PC-3 (cell line): ENCODE measurements around the gene C1orf159. TPM values are rescaled to one million over a fixed set of nuclear protein-coding genes. Genes with fewer than 3 reads are reported as not detected.

Source experiments
- ATAC-seq: fragments of 200-7000 bp; cut with Tn5 transposase; 2 replicates; pipeline ENCODE4 v1.9.1; 2020; ENCODE audit warnings: mild to moderate bottlenecking, moderate library complexity
- BruUV-seq: library from RNA; stranded (reverse); fragments of 400-500 nt; replicated peaks from 2 replicates; lab custom pipeline; 2021; lab: Mats Ljungman, UMichigan
- CTCF ChIA-PET: fragments of 300-600 bp; sonication (Branson Sonifier 250); formaldehyde crosslinking; loops from one replicate; lab custom pipeline; 2022; ENCODE audit warnings: antibody characterized with exemption; lab: Charles Lee
- POLR2A ChIA-PET: fragments of 300-600 bp; sonication (Branson Sonifier 250); formaldehyde crosslinking; loops from one replicate; lab custom pipeline; 2022; ENCODE audit warnings: antibody characterized with exemption; ENCODE audit not compliant: unreplicated experiment; lab: Charles Lee
- DNase-seq: peaks from one replicate; pipeline ENCODE4 v3.0.0-alpha.2; 2015
- H2AFZ ChIP-seq: fragments of 300-600 bp; sonication (generic); 2 replicates; pipeline ENCODE4 v1.6.0; 2016; ENCODE audit warnings: antibody characterized with exemption, low read length
- H3F3A ChIP-seq: fragments of 300-600 bp; sonication (generic); one replicate; pipeline ENCODE4 v1.6.0; 2017; ENCODE audit warnings: antibody characterized with exemption, low read length, control low read depth, mild to moderate bottlenecking; ENCODE audit not compliant: unreplicated experiment
- H3K27ac ChIP-seq: fragments of 300-600 bp; sonication (generic); 2 replicates; pipeline ENCODE4 v1.5.1; 2016; ENCODE audit warnings: mild to moderate bottlenecking, low read length
- H3K27me3 ChIP-seq: fragments of 300-600 bp; sonication (generic); 2 replicates; pipeline ENCODE4 v1.6.1; 2016; ENCODE audit warnings: low read length, mixed read lengths
- H3K36me3 ChIP-seq: fragments of 300-600 bp; sonication (generic); 2 replicates; pipeline ENCODE4 v1.6.1; 2016; ENCODE audit warnings: low read depth, mixed run types, low read length, mixed read lengths
- H3K4me1 ChIP-seq: fragments of 300-600 bp; sonication (generic); 2 replicates; pipeline ENCODE4 v1.5.1; 2016; ENCODE audit warnings: low read length; ENCODE audit not compliant: insufficient read depth
- H3K4me2 ChIP-seq: fragments of 300-600 bp; sonication (generic); 2 replicates; pipeline ENCODE4 v1.6.0; 2016; ENCODE audit warnings: low read length
- H3K4me3 ChIP-seq: fragments of 300-600 bp; sonication (generic); 2 replicates; pipeline ENCODE4 v1.5.1; 2016; ENCODE audit warnings: mild to moderate bottlenecking, low read length, mixed read lengths
- H3K79me2 ChIP-seq: fragments of 300-600 bp; sonication (generic); 2 replicates; pipeline ENCODE4 v1.6.1; 2017; ENCODE audit warnings: low read length, mixed read lengths
- H3K9ac ChIP-seq: fragments of 300-600 bp; sonication (generic); 2 replicates; pipeline ENCODE4 v1.6.0; 2016; ENCODE audit warnings: mild to moderate bottlenecking, low read length
- H3K9me2 ChIP-seq: fragments of 300-600 bp; sonication (generic); replicated peaks from 2 replicates; pipeline ENCODE4 v1.6.1; 2016; ENCODE audit warnings: mixed run types, low read length, mixed read lengths
- H3K9me3 ChIP-seq: fragments of 300-600 bp; sonication (generic); 2 replicates; pipeline ENCODE4 v1.6.1; 2016; ENCODE audit warnings: low read length, mixed read lengths
- H4K20me1 ChIP-seq: fragments of 300-600 bp; sonication (generic); 2 replicates; pipeline ENCODE4 v1.6.1; 2016; ENCODE audit warnings: low read length, mixed read lengths
- CTCF ChIP-seq: fragments of 300-600 bp; sonication (generic); conservative IDR thresholded peaks from 2 replicates; pipeline ENCODE4 v1.5.1; 2017; ENCODE audit warnings: antibody characterized with exemption, low read depth, mild to moderate bottlenecking, low read length
- EZH2 ChIP-seq: fragments of 300-600 bp; sonication (generic); IDR thresholded peaks from one replicate; pipeline ENCODE4 v1.6.1; 2017; ENCODE audit warnings: antibody characterized with exemption, mild to moderate bottlenecking, low read length; ENCODE audit not compliant: unreplicated experiment
- EZH2phosphoT487 ChIP-seq: fragments of 300-600 bp; sonication (generic); IDR thresholded peaks from 2 replicates; pipeline ENCODE4 v1.6.1; 2018; ENCODE audit warnings: mild to moderate bottlenecking, antibody characterized with exemption, low read length, borderline replicate concordance
- intact Hi-C: fragments of 100-400 bp; cut with micrococcal nuclease; formaldehyde crosslinking; loops from 2 replicates; pipeline ENCODE4 v1.9.0; 2023
- total RNA-seq: library from RNA; depleted of rRNA; stranded (reverse); fragments of >200 nt; gene quantifications from 2 replicates; pipeline ENCODE4 v1.2.3, GENCODE V29; 2014

C1orf159 gene
- total RNA-seq, 1 experiment from 2014 or later: 78.0 TPM

- Histone ChIP-seq H2AFZ (peak overlapping the region; percentile 58), H3F3A (no peaks in the 10 kb centered on the region), H3K4me2 (peak overlapping the region; percentile 100), H3K4me3 (peak overlapping the region; percentile 71), H3K4me1 (peaks cover 19% of the 10 kb centered on the region), H4K20me1 (no peaks in the 10 kb centered on the region), H3K9me3 (no peaks in the 10 kb centered on the region), H3K9ac (peak overlapping the region; percentile 92), H3K79me2 (peaks cover 4% of the 10 kb centered on the region), H3K27ac (peak overlapping the region; percentile 92), H3K27me3 (no peaks in the 10 kb centered on the region), H3K36me3 (no peaks in the 10 kb centered on the region), H3K9me2 (no peaks in the 10 kb centered on the region)
- intact Hi-C loops: no loop called here
- ChIA-PET CTCF (no interaction called here), POLR2A (interaction anchor here (0.6 to 1.1 kb wide), 3 partner anchors 50 to 124 kb away, joined by 3 to 13 read pairs (median 3); no protein-coding TSS in a partner anchor)
- DNase-seq: peak; percentile 65
- peak; percentile 39 for ATAC-seq
- BruUV-seq: no TSS peak
- TF ChIP-seq EZH2phosphoT487 (no peak), EZH2 (no peak), CTCF (no peak)
Measured at GRCh38 chr1:1157914-1158710, 42.2 kb upstream of the C1orf159 start.

GRCh38 chr1:1157426-1157913 lies 41.6 kb upstream of the C1orf159 start:
- Histone ChIP-seq H3K27ac (peak overlapping the region; percentile 92), H3K9me3 (no peaks in the 10 kb centered on the region), H2AFZ (peak overlapping the region; percentile 58), H4K20me1 (no peaks in the 10 kb centered on the region), H3K4me2 (peak overlapping the region; percentile 100), H3K79me2 (no peaks in the 10 kb centered on the region), H3K36me3 (no peaks in the 10 kb centered on the region), H3K4me3 (peak overlapping the region; percentile 71), H3K9me2 (no peaks in the 10 kb centered on the region), H3K27me3 (no peaks in the 10 kb centered on the region), H3F3A (no peaks in the 10 kb centered on the region), H3K4me1 (peaks cover 19% of the 10 kb centered on the region), H3K9ac (peak overlapping the region; percentile 92)
- TF ChIP-seq EZH2 (no peak), CTCF (no peak), EZH2phosphoT487 (no peak)
- ChIA-PET POLR2A (interaction anchor here (0.6 to 1.1 kb wide), 3 partner anchors 51 to 124 kb away, joined by 3 to 13 read pairs (median 4); no protein-coding TSS in a partner anchor), CTCF (interaction anchor here (0.8 kb wide), 1 partner anchor 36 kb away, joined by 5 read pairs; no protein-coding TSS in a partner anchor)
- intact Hi-C loops: no loop called here
- peak; percentile 79 for ATAC-seq
- peak; percentile 92 for DNase-seq
- BruUV-seq: TSS peak; percentile 99
